HCT116 (cell line): ENCODE data around the gene ZNF619. TPM values are rescaled to one million over a fixed set of nuclear protein-coding genes. Genes with fewer than 3 reads are reported as not detected.

Experiments used
- ATAC-seq: fragments of 200-7000 bp; cut with Tn5 transposase; 2 replicates; pipeline ENCODE4 v1.9.1; 2020; ENCODE audit warnings: mild to moderate bottlenecking, moderate library complexity
- BruUV-seq: library from RNA; stranded (reverse); fragments of 400-500 nt; replicated peaks from 2 replicates; lab custom pipeline; 2021; lab: Mats Ljungman, UMichigan
- CTCF ChIA-PET: fragments of 300-600 bp; sonication (Branson Sonifier 250); formaldehyde crosslinking; loops from one replicate; lab custom pipeline; 2021; ENCODE audit warnings: antibody characterized with exemption; lab: Charles Lee
- POLR2A ChIA-PET: fragments of 300-600, 350-600 bp; sonication (Branson Sonifier 250); formaldehyde crosslinking; loops from one replicate; lab custom pipeline; 2021; ENCODE audit warnings: antibody characterized with exemption; lab: Charles Lee
- RAD21 ChIA-PET, 2 experiments: fragments of 300-600 bp; sonication (Branson Sonifier 250); formaldehyde crosslinking; loops; one replicate each; lab custom pipeline; 2023; ENCODE audit warnings: low total read pairs in 2 of 2; ENCODE audit not compliant: uncharacterized antibody in 2 of 2, unreplicated experiment in 2 of 2, low non-redundant PET in 1 of 2; lab: Charles Lee
- DNase-seq: peaks from one replicate; pipeline ENCODE4 v3.0.0-alpha.2; 2010; ENCODE audit warnings: low read depth, low spot score
- H2AFZ ChIP-seq: fragments of 200-600 bp; shearing (Covaris generic), sonication (generic); 2 replicates; pipeline ENCODE4 v1.6.1; 2017; ENCODE audit warnings: low read depth, mixed run types, mixed read lengths, antibody characterized with exemption, low read length; ENCODE audit not compliant: poor library complexity, severe bottlenecking
- H3K27ac ChIP-seq: 2 replicates; pipeline ENCODE4 v1.5.1; 2012; ENCODE audit warnings: low read depth, low read length
- H3K27me3 ChIP-seq: fragments of 200-600 bp; sonication (generic); 2 replicates; pipeline ENCODE4 v1.6.1; 2016; ENCODE audit warnings: mixed run types, low read length, mixed read lengths; ENCODE audit not compliant: insufficient read depth
- H3K36me3 ChIP-seq, 2 experiments: fragments of 200-500 bp in 1 of 2; fragments of 200-600 bp in 1 of 2; sonication (Bioruptor generic) in 1 of 2; sonication (generic) in 1 of 2; 2 replicates each; pipeline versions ENCODE4 v1.5.1 to v1.6.1; 2014 to 2016; ENCODE audit warnings: low read length in 2 of 2, inconsistent platforms in 1 of 2, mixed read lengths in 1 of 2, mixed run types in 1 of 2; ENCODE audit not compliant: insufficient read depth in 2 of 2, control insufficient read depth in 1 of 2
- H3K4me1 ChIP-seq, 2 experiments: fragments of 200-600 bp in 1 of 2; sonication (generic) in 1 of 2; 2 replicates each; pipeline versions ENCODE4 v1.5.1 to v1.6.1; 2012 to 2017; ENCODE audit warnings: low read length in 2 of 2, inconsistent platforms in 1 of 2, mild to moderate bottlenecking in 1 of 2, mixed read lengths in 1 of 2, mixed run types in 1 of 2, moderate library complexity in 1 of 2; ENCODE audit not compliant: insufficient read depth in 2 of 2, control insufficient read depth in 1 of 2
- H3K4me2 ChIP-seq: fragments of 200-600 bp; sonication (generic); 2 replicates; pipeline ENCODE4 v1.6.1; 2017; ENCODE audit warnings: mixed run types, low read length, mixed read lengths
- H3K4me3 ChIP-seq, 2 experiments: fragments of 200-600 bp in 1 of 2; sonication (generic) in 1 of 2; replicated peaks in 1 of 2; 2 replicates each; pipeline ENCODE4 v1.5.1; 2011 to 2016; ENCODE audit warnings: low read length in 2 of 2, control low read depth in 1 of 2, low read depth in 1 of 2, mild to moderate bottlenecking in 1 of 2, mixed read lengths in 1 of 2, mixed run types in 1 of 2
- H3K79me2 ChIP-seq: fragments of 200-600 bp; sonication (generic); 2 replicates; pipeline ENCODE4 v1.6.1; 2017; ENCODE audit warnings: mild to moderate bottlenecking, mixed run types, low read length, moderate library complexity, mixed read lengths; ENCODE audit not compliant: insufficient read depth
- H3K9ac ChIP-seq: fragments of 200-600 bp; sonication (generic); 2 replicates; pipeline ENCODE4 v1.6.1; 2016; ENCODE audit warnings: low read length, mixed read lengths
- H3K9me2 ChIP-seq: fragments of 200-600 bp; sonication (generic), shearing (Covaris generic); 2 replicates; pipeline ENCODE4 v1.6.1; 2017; ENCODE audit warnings: mixed run types, mild to moderate bottlenecking, moderate library complexity; ENCODE audit not compliant: insufficient read depth
- H3K9me3 ChIP-seq, 2 experiments: fragments of 200-500 bp in 1 of 2; fragments of 200-600 bp in 1 of 2; sonication (Bioruptor generic) in 1 of 2; sonication (generic) in 1 of 2; 2 replicates each; pipeline ENCODE4 v1.6.1; 2014 to 2017; ENCODE audit warnings: low read length in 2 of 2, mixed read lengths in 2 of 2, inconsistent platforms in 1 of 2, low read depth in 1 of 2, mild to moderate bottlenecking in 1 of 2, mixed run types in 1 of 2, moderate library complexity in 1 of 2; ENCODE audit not compliant: control insufficient read depth in 1 of 2, insufficient read depth in 1 of 2
- H4K20me1 ChIP-seq: fragments of 200-600 bp; sonication (generic), shearing (Covaris generic); 2 replicates; pipeline ENCODE4 v1.6.1; 2017; ENCODE audit warnings: mixed run types, mild to moderate bottlenecking, moderate library complexity; ENCODE audit not compliant: insufficient read depth
- CEBPB ChIP-seq: IDR thresholded peaks from 2 replicates; pipeline ENCODE4 v1.6.1; 2012; ENCODE audit warnings: low read depth
- EGR1 ChIP-seq: IDR thresholded peaks from 2 replicates; pipeline ENCODE4 v1.6.1; 2012; ENCODE audit warnings: low read depth
- EZH2 ChIP-seq: fragments of 200-600 bp; sonication (generic); IDR thresholded peaks from 2 replicates; pipeline ENCODE4 v1.6.1; 2017; ENCODE audit warnings: antibody characterized with exemption, mixed run types
- JUND ChIP-seq: IDR thresholded peaks from 2 replicates; pipeline ENCODE4 v1.6.1; 2012
- POLR2AphosphoS5 ChIP-seq: IDR thresholded peaks from 2 replicates; pipeline ENCODE4 v1.6.1; 2011; ENCODE audit warnings: mild to moderate bottlenecking, low read depth, low read length, moderate library complexity
- RAD21 ChIP-seq: IDR thresholded peaks from 2 replicates; pipeline ENCODE4 v1.6.1; 2012; ENCODE audit warnings: low read depth, mild to moderate bottlenecking
- SIN3A ChIP-seq: IDR thresholded peaks from 2 replicates; pipeline ENCODE4 v1.6.1; 2012; ENCODE audit warnings: low read depth
- ZNF274 ChIP-seq: fragments of 200-500 bp; sonication (Bioruptor generic); IDR thresholded peaks from 2 replicates; pipeline ENCODE4 v1.6.1; 2014; ENCODE audit warnings: mild to moderate bottlenecking, low read depth, low read length, inconsistent platforms
- intact Hi-C: fragments of 100-400 bp; cut with micrococcal nuclease; formaldehyde crosslinking; loops from 2 replicates; pipeline ENCODE4 v1.10.0; 2022
- total RNA-seq: library from RNA; stranded (reverse); gene quantifications from one replicate; pipeline ENCODE4 v1.2.1, GENCODE V29; 2021; ENCODE audit not compliant: unreplicated experiment
- TF ChIP-seq, protein P1 (sequence below): IDR thresholded peaks from 2 replicates; pipeline ENCODE4 v1.6.1; 2011; ENCODE audit warnings: mild to moderate bottlenecking, low read length, moderate library complexity; ENCODE audit not compliant: insufficient replicate concordance; ENCODE audit errors: extremely low read depth
- TF ChIP-seq, protein P2 (sequence below): IDR thresholded peaks from 2 replicates; pipeline ENCODE4 v1.6.1; 2012
- TF ChIP-seq, protein P3 (sequence below), 3 experiments: fragments of 200-600 bp in 1 of 3; sonication (generic) in 1 of 3; IDR thresholded peaks in 2 of 3; conservative IDR thresholded peaks in 1 of 3; 2 replicates each; pipeline ENCODE4 v1.5.1; 2012 to 2017; ENCODE audit warnings: low read depth in 2 of 3, low read length in 2 of 3, antibody characterized with exemption in 1 of 3, borderline replicate concordance in 1 of 3, control low read depth in 1 of 3, mild to moderate bottlenecking in 1 of 3, mixed read lengths in 1 of 3, mixed run types in 1 of 3, moderate library complexity in 1 of 3; ENCODE audit not compliant: insufficient read depth in 1 of 3

Gene ZNF619
- total RNA-seq, 1 experiment from 2014 or later: 7.3 TPM

DNA sequence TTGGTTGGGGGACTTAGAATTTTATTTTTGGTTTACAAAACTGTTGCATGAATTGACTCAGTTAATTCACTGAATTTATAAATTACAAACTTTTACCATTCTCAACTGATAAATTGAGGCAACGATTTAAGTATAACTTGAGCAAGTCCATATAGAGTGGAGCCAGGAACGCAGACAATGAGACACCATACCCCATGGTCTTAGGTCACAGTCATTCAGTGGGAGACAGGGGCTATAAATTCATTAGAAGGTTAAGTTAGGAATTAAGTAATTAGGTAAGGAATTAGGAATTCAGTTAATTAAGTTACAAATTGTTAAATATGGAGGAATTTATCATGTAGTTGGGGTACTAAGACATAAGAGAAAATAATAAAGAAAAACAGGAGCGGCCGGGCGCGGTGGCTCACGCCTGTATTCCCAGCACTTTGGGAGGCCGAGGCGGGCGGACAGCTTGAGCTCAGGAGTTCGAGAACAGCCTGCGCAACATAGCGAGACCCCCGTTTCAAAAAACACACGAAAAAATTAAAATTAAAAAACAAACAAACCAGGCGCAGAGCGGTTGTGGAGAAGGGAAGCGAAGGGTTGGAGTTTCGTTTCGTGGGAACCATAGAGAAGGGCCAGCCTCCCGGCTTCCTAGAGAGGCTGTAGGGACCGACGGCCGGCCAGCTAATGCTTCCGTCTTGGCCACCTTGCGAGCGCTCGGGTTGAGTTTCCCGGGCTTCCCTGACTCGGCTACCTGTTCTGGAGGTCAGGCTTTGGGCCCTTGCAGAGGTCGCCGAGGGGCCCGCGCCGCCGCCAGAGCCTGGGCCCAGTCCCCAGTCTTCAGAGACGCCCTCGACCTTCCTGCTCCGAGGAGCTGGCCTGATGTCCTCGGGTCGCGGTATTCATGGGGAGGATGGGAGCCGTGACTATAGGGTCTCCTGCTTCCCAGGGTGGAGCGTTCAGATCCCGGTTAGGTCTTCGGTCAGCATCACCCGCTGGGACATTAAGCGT, at the start of gene ZNF619 (continued):
- TF ChIP-seq, protein P1, sequence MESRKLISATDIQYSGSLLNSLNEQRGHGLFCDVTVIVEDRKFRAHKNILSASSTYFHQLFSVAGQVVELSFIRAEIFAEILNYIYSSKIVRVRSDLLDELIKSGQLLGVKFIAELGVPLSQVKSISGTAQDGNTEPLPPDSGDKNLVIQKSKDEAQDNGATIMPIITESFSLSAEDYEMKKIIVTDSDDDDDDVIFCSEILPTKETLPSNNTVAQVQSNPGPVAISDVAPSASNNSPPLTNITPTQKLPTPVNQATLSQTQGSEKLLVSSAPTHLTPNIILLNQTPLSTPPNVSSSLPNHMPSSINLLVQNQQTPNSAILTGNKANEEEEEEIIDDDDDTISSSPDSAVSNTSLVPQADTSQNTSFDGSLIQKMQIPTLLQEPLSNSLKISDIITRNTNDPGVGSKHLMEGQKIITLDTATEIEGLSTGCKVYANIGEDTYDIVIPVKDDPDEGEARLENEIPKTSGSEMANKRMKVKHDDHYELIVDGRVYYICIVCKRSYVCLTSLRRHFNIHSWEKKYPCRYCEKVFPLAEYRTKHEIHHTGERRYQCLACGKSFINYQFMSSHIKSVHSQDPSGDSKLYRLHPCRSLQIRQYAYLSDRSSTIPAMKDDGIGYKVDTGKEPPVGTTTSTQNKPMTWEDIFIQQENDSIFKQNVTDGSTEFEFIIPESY: no peak
- TF ChIP-seq JUND (no peak), POLR2AphosphoS5 (peak; percentile 92), EZH2 (no peak), RAD21 (no peak), ZNF274 (no peak)
- TF ChIP-seq, protein P2, sequence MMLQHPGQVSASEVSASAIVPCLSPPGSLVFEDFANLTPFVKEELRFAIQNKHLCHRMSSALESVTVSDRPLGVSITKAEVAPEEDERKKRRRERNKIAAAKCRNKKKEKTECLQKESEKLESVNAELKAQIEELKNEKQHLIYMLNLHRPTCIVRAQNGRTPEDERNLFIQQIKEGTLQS: no peak

DNA sequence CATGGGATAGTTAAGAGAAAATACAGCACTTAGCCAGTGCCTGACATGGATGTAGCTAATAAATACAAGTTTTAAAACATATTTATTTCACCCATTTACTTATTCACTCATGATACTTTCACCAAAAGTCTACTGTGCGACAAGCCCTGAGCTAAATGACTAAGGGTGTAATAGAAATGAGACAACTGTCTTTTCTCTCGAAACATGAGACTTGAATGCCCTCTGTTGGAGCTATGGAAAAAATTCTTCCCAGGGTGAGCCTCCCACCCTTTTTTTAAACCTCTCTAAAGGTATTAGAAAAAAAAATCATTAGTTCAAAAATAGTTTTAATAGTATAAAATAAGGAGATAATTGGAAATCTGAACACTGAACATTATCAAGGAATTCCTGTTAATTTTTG, 44.1 kb upstream of the ZNF619 start:
- RAD21 ChIA-PET: no interaction called here
- POLR2A ChIA-PET: no interaction called here
- intact Hi-C loops: loop anchor here (5.0 to 10.0 kb wide), 2 partner anchors 100 to 238 kb away; no protein-coding TSS in a partner anchor

More for the DNA sequence above, 44.1 kb upstream of the ZNF619 start:
- Histone ChIP-seq H3K27ac (no peak overlapping the region), H3K4me2 (no peak overlapping the region), H3K36me3 (no peaks in the 10 kb centered on the region), H3K79me2 (no peaks in the 10 kb centered on the region), H3K9me3 (no peaks in the 10 kb centered on the region), H3K9ac (no peak overlapping the region), H3K9me2 (no peaks in the 10 kb centered on the region), H3K4me1 (no peaks in the 10 kb centered on the region), H3K4me3 (no peak overlapping the region), H3K27me3 (no peaks in the 10 kb centered on the region), H2AFZ (no peak overlapping the region), H4K20me1 (no peaks in the 10 kb centered on the region)
- TF ChIP-seq JUND (no peak), CEBPB (no peak), SIN3A (no peak), RAD21 (peak; percentile 51; the same call in 1 of the 2 replicates), POLR2AphosphoS5 (no peak), EGR1 (no peak)
- TF ChIP-seq, protein P1: no peak
- TF ChIP-seq, protein P3, sequence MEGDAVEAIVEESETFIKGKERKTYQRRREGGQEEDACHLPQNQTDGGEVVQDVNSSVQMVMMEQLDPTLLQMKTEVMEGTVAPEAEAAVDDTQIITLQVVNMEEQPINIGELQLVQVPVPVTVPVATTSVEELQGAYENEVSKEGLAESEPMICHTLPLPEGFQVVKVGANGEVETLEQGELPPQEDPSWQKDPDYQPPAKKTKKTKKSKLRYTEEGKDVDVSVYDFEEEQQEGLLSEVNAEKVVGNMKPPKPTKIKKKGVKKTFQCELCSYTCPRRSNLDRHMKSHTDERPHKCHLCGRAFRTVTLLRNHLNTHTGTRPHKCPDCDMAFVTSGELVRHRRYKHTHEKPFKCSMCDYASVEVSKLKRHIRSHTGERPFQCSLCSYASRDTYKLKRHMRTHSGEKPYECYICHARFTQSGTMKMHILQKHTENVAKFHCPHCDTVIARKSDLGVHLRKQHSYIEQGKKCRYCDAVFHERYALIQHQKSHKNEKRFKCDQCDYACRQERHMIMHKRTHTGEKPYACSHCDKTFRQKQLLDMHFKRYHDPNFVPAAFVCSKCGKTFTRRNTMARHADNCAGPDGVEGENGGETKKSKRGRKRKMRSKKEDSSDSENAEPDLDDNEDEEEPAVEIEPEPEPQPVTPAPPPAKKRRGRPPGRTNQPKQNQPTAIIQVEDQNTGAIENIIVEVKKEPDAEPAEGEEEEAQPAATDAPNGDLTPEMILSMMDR (IDR thresholded peaks at IDR 0.05 in 2 of 3, conservative IDR thresholded peaks at IDR 0.05 in 1 of 3; ENCODE audit: borderline replicate concordance in 1 of 3, insufficient read depth in 1 of 3, low read depth in 2 of 3, low read length in 2 of 3): peak in 1 of 3 experiments; percentile 20; a peak in 2 of 6 replicates
- no peak for DNase-seq
- CTCF ChIA-PET: interaction anchor here (0.9 to 1.1 kb wide), 2 partner anchors 106 to 116 kb away, joined by 3 to 4 read pairs; no protein-coding TSS in a partner anchor
- no peak for ATAC-seq
- BruUV-seq: no TSS peak
